HG03558 (cell line): Measurements from ENCODE around the gene MIGA2.
"Not testable (repeated sequence)": the region's sequence is repeated elsewhere in the genome, so short reads cannot be mapped to it uniquely, and the experiment has no call there.

Source experiments
- ATAC-seq: cut with Tn5 transposase; IDR thresholded peaks from one replicate; pipeline ENCODE4 v1.9.1; 2021; ENCODE audit warnings: moderate number of reproducible peaks; ENCODE audit not compliant: unreplicated experiment; ENCODE audit errors: extremely low read depth

Gene MIGA2, protein sequence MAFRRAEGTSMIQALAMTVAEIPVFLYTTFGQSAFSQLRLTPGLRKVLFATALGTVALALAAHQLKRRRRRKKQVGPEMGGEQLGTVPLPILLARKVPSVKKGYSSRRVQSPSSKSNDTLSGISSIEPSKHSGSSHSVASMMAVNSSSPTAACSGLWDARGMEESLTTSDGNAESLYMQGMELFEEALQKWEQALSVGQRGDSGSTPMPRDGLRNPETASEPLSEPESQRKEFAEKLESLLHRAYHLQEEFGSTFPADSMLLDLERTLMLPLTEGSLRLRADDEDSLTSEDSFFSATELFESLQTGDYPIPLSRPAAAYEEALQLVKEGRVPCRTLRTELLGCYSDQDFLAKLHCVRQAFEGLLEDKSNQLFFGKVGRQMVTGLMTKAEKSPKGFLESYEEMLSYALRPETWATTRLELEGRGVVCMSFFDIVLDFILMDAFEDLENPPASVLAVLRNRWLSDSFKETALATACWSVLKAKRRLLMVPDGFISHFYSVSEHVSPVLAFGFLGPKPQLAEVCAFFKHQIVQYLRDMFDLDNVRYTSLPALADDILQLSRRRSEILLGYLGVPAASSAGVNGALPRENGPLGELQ

GRCh38 chr9:129036241-129036922 is at the start of gene MIGA2:
TSS of gene MIGA2 (plus strand) at chr9:129036626. CDS start at chr9:129040595, 3,969 bp downstream.
- ATAC-seq, result peak; percentile 87

DNA sequence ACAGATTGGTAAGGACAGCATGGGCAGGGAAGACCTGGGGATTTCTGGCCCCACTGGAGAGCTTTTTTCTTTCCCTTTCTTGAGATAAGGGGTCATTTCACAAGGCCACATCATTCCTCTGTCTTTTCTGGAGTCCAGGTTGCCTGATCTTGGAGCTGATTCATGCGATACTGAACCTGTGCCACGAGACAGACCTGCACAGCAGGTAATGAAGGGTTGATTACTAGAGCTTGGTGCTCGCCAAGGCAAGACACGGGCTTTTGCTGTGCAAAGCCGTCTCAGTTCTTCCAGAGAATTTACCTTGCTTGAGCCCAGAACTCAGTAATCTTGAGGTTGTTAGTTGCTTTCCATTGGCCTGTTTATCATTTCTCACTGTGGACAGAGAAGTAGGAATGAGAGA is 49.8 kb upstream of the MIGA2 start:
- ATAC-seq, result no peak

DNA sequence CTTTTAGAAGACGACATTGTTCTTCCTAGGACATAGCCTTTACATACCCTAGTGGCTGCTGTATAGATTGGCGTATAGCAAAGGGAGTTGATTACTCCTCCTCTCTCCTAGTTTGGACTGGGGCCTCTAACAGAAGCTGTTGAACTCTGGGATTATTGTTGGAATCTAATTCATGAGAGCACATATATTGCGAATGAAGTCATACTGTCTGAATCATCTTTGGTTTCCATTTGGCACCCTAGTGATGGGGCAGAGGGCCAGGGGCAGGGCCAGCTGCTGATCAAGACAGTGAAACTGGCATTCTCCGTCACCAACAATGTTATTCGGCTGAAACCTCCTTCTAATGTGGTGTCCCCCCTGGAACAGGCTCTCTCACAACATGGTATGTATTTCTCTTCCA is 48.6 kb upstream of the MIGA2 start:
- ATAC-seq, result no peak

DNA sequence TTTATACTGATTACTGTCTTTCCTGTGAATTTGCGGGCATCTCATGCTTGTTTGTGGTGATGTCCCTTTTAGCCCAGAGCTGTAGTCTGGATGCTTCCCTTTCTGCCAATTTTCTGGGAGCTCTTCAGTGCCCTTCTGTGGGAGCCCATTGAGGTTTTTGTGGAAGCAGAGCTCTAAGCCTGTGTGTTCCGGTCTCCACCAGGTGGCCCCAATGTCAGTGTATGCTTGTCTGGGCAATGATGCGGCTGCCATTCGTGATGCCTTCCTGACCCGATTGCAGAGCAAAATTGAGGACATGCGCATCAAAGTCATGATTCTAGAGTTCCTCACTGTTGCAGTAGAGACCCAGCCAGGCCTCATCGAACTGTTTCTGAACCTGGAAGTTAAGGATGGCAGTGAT is 43.4 kb upstream of the MIGA2 start:
- no peak for ATAC-seq

- no peak for ATAC-seq
Measured at GRCh38 chr9:128995791-128996190, 40.6 kb upstream of the MIGA2 start.

GRCh38 chr9:128998462-128998861 is 38.0 kb upstream of the MIGA2 start:
- ATAC-seq, result no peak

DNA sequence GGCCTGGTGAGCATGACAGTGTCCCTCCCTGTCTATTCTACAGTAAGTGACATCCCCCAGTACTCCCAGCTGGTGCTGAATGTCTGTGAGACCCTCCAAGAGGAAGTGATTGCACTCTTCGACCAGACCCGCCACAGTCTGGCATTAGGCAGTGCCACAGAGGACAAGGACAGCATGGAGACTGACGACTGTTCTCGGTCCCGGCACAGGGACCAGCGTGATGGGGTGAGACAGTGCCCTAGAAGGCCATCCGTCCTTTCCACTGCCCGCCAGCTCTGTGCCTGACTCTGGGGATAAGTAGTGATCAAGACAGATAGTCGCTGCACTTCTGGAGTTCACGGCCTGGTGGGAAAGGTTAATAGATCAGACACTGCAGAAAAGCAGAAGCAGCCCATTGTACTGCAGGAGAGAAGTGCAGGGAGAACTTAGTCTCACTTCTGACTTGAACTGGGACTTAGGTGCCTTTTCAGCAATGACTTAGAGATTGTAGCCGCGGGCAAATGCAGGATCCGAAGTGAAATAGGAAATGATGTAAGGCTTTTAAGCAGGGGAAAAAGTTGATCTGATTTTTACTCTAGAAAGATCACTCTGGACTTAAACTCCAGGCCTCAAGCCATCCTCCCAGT is 36.7 kb upstream of the MIGA2 start:
- ATAC-seq, result no peak

- ATAC-seq, result no peak
Measured at GRCh38 chr9:129001504-129002325, 34.7 kb upstream of the MIGA2 start.

- ATAC-seq, result no peak
Measured at GRCh38 chr9:129002992-129003391, 33.4 kb upstream of the MIGA2 start.

GRCh38 chr9:129004173-129004572 is 32.3 kb upstream of the MIGA2 start:
- ATAC-seq, result not testable (repeated sequence)

GRCh38 chr9:129005336-129005997 is 31.0 kb upstream of the MIGA2 start:
- no peak for ATAC-seq

GRCh38 chr9:129006328-129007034 is 29.9 kb upstream of the MIGA2 start:
- ATAC-seq, result no peak

DNA sequence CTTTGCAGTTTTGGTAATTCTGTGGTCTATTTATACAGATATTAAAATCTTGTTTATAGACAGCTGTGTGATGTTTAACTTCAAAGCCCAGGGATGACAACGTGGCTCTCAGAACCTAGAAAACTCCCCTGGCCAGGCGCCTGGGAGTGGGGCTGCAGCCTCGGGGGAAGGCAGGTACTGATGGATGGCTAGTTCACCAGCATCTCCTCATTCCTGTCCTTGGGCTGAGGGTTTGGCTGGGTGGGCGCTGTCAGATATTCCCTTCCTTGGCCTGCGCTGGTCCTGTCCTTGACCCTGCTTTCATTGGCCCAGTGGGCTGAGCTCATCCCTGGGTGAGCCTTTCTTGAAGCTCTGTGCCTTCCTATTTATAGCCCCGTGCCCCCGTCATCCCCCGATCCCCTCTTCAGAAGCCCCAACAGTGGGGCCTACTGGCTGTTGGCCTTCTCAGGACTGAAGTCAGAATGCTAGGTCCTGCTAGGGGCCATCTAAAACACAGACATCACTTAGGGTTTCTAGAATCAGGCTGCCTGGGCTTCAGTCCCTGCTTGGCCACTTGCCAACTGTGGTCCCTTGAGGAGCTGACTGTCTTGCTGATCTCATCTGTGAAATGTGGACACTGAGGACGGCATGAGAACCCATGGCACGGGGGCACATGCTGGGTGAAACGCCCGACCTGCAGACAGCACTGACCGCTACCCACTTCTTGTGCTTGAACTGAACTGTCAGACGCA is 29.2 kb upstream of the MIGA2 start:
- no peak for ATAC-seq

DNA sequence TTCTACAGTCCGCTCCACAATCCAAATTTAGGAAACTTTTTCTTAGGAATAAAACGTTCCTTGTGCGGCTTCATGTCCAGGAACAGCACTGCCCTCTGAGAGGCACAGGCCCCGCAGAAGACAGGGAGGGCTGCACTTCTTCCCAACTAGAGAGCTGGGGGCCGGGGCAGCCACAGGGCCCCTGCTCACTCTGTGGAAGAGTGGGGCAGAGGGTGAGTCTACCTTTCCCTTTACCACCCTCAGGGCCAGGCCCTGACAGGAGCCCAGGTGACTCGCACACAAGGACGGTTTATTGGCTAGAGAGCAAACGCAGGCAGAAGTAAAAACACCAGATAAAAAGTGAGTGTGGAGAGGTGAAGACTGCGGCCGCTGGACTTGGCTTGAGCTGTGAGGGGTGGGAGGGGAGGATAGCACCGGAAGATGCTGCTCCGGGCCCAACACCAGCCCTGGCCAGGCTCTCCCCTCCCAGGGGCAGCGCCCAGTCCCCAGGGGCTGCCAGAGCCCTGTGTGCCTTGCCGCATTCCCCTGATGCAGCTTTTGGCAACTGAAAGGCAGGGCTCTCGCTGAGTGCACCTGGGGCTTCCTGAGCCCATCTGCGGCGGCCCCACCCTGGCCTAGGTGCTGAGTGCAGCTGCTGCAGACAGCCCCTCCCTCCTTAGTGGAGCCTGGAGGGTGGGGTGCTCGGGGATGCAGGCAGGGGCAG is 28.5 kb upstream of the MIGA2 start:
- no peak for ATAC-seq

DNA sequence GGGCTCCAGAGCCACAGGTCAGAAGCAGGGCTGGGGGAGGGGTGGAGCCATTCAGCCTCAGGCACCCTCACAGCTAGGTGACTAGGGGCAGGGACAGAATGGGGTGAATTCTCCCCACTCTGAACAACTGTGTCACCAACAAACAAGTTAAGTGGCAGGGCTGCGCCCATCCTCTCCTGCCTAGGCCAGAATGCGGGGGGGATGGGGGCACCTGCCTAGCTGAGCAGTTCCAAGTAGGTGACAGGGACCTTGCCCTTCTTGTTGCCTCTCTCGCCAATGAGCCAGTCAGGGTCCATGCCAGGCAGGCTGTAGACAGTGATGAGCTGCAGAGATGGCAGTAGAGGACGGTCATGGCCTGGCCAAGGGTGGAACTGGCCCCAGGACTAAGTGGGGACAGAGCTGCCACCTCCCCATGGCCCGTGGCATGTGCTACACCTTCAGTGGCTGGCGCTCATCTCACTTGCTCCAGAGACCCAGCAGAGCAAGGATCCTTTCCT is 27.9 kb upstream of the MIGA2 start:
- ATAC-seq, result no peak

- no peak for ATAC-seq
Measured at GRCh38 chr9:129008986-129009583, 27.3 kb upstream of the MIGA2 start.

DNA sequence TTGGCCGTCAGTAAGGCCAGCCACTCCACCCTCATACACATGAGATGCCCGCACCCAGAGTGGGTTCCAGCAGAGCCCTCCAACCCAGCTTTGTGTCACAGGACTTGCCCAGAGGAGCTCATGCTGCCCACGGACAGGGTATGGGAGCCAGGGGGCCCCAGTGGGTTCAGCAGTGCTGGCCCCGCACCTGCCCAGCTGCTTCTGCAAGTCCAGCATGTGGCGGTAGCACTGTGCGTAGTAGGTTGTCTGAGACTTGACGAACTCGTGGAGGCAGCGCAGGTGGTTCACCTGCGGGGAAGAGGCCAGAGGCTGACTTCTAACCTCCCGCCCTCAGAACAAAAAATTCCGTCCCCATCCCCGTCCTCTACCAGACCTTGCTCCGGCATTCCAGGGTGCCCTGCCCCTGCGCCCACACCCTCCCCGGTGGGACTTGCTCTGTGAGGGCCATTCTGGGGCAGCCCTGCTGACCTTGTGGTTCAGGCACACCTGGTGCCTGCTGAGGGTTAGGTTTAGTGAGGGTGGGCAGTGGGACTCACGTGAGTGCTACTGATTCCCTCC is 26.8 kb upstream of the MIGA2 start:
- no peak for ATAC-seq
